GM18526 (cell line): ENCODE measurements around the gene PLEKHG2.

ENCODE experiments used
- POLR2A ChIP-seq: IDR thresholded peaks from 3 replicates; pipeline ENCODE4 v1.6.1; 2011; ENCODE audit not compliant: insufficient read length; ENCODE audit errors: extremely low read depth

The PLEKHG2 gene

GRCh38 chr19:39408392-39409207 is 3.9 kb upstream of the PLEKHG2 start:
- TF ChIP-seq POLR2A, result no peak

GRCh38 chr19:39409208-39410016 is 3.1 kb upstream of the PLEKHG2 start:
- peak; percentile 87 for TF ChIP-seq POLR2A

GRCh38 chr19:39410017-39410830 is 2.2 kb upstream of the PLEKHG2 start:
- TF ChIP-seq POLR2A, result peak; percentile 32

- no peak for TF ChIP-seq POLR2A
These were observed 1.7 kb upstream of the PLEKHG2 start for GRCh38 chr19:39410831-39411080.

- TF ChIP-seq POLR2A, result peak; percentile 31
These were observed 1.2 kb upstream of the PLEKHG2 start for GRCh38 chr19:39411081-39411831.

GRCh38 chr19:39411832-39412099 is 703 bp upstream of the PLEKHG2 start:
- no peak for TF ChIP-seq POLR2A

GRCh38 chr19:39412867-39413271 is 400 bp downstream of the PLEKHG2 start:
- TF ChIP-seq POLR2A, result no peak

GRCh38 chr19:39413272-39413910 is 922 bp downstream of the PLEKHG2 start:
- peak; percentile 13 for TF ChIP-seq POLR2A

GRCh38 chr19:39413911-39414608 is 1.6 kb downstream of the PLEKHG2 start:
- no peak for TF ChIP-seq POLR2A

- TF ChIP-seq POLR2A, result no peak
These were observed 2.9 kb downstream of the PLEKHG2 start for GRCh38 chr19:39415111-39416046.

GRCh38 chr19:39416152-39417120 is 4.0 kb downstream of the PLEKHG2 start:
- TF ChIP-seq POLR2A, result no peak

- TF ChIP-seq POLR2A, result no peak
These were observed 5.2 kb downstream of the PLEKHG2 start for GRCh38 chr19:39417463-39418181.

- TF ChIP-seq POLR2A, result no peak
These were observed 6.5 kb downstream of the PLEKHG2 start for GRCh38 chr19:39419003-39419402.
